Tibial nerve (tissue), 4 donors: ENCODE data around the gene ZG16B.

ENCODE experiments used
- CTCF ChIP-seq, 5 experiments: fragments of 200-600 bp in 3 of 5; fragments of 450-650 bp in 2 of 5; sonication (generic) in 3 of 5; IDR thresholded peaks; one replicate each; pipeline ENCODE4 v1.5.1; 2016 to 2019; ENCODE audit warnings: antibody characterized with exemption in 5 of 5, mild to moderate bottlenecking in 3 of 5, moderate library complexity in 2 of 5
- EP300 ChIP-seq, 2 donors: sonication (generic); formaldehyde crosslinking; IDR thresholded peaks; one replicate each; pipeline ENCODE4 v1.6.1; 2017; ENCODE audit warnings: antibody characterized with exemption in 2 of 2, mild to moderate bottlenecking in 1 of 2

GRCh38 chr16:2784358-2785100, 45.6 kb upstream of the ZG16B start:
- no peak for TF ChIP-seq CTCF (IDR thresholded peaks at IDR 0.05)
- no peak for TF ChIP-seq EP300 (IDR thresholded peaks at IDR 0.05)
